ENCODE data around the gene HLA-DOB. TPM values are rescaled to one million over a fixed set of nuclear protein-coding genes. Genes with fewer than 3 reads are reported as not detected.

HLA-DOB gene
- total RNA-seq, 3 donors from 2014 or later (not counting 1 experiment from before 2014, with no cell fraction given), result 4.2 to 13.7 (median 10.4) TPM

- no peaks in the 10 kb centered on the region for H3K9me3 ChIP-seq (ENCODE audit: control insufficient read depth, insufficient read depth, low read length)
- peaks cover 8% of the 10 kb centered on the region for H3K27me3 ChIP-seq (ENCODE audit: control insufficient read depth, insufficient read depth, low read length)
- Mint-ChIP-seq H3K36me3 (no peaks in the 10 kb centered on the region), H3K27me3 (ENCODE audit: low read depth in 2 of 2) (peaks cover 30 to 43% of the 10 kb centered on the region in 2 donors), H3K4me1 (no peaks in the 10 kb centered on the region), H3K9me3 (no peaks in the 10 kb centered on the region), H3K4me3 (no peak overlapping the region), H3K27ac (no peak overlapping the region)
- H3K4me1 ChIP-seq (ENCODE audit: control insufficient read depth, insufficient read depth, low read length), result no peaks in the 10 kb centered on the region
- WGBS (ENCODE audit: insufficient coverage), result 50% methylated on average over 1 of the region's 1 CpG
- H3K36me3 ChIP-seq (ENCODE audit: control insufficient read depth, insufficient read depth, low read length), result no peaks in the 10 kb centered on the region
- intact Hi-C loops (cut with micrococcal nuclease), result no loop called here
- ATAC-seq (no peak), DNase-seq (no peak)
- no peak overlapping the region for H3K27ac ChIP-seq (ENCODE audit: low read length)
- no peak overlapping the region for H3K4me3 ChIP-seq (ENCODE audit: low read length)
- no peak for TF ChIP-seq CTCF (IDR thresholded peaks at IDR 0.05)
Observed at GRCh38 chr6:32764048-32764447, 52.8 kb downstream of the HLA-DOB start.

DNA sequence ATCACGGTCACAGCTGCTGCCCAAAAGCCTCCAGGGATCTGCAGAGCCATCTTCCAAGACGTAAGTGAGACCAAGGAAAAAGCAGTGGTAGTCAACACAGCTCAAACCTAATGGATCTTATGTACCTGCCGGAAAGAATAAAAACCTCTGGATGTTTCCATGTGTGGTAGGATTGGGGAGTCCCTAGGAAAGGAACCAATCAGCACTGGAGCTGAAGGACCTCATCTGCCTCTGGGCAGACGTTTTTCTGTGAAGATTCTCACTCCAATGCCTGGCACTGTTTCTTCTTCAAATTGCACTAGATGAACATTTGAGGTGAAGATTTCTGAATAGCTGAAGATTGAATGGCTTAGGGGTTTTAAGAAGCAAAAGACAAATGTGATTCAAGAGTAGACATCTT is 53.4 kb downstream of the HLA-DOB start, which contains the start of gene HLA-DQB2:
Gene HLA-DQB2 (minus strand): TSS at position 112 of the 400 bp plus-strand sequence. CDS start 62 bp downstream, at position 50.
- Histone ChIP-seq H3K4me3 (ENCODE audit: low read length) (no peak within 1 kb of the TSS), H3K36me3 (ENCODE audit: control insufficient read depth, insufficient read depth, low read length) (no peaks in the 10 kb centered on the region), H3K9me3 (ENCODE audit: control insufficient read depth, insufficient read depth, low read length) (no peaks in the 10 kb centered on the region), H3K27ac (ENCODE audit: low read length) (no peak within 1 kb of the TSS), H3K4me1 (ENCODE audit: control insufficient read depth, insufficient read depth, low read length) (no peaks in the 10 kb centered on the region), H3K27me3 (ENCODE audit: control insufficient read depth, insufficient read depth, low read length) (peaks cover 6% of the 10 kb centered on the region)
- WGBS (ENCODE audit: insufficient coverage), result 57% methylated on average over 4 of the region's 4 CpGs
- intact Hi-C loops (cut with micrococcal nuclease), result no loop called here
- Mint-ChIP-seq H3K9me3 (no peaks in the 10 kb centered on the region), H3K4me1 (no peaks in the 10 kb centered on the region), H3K27ac (no peak within 1 kb of the TSS), H3K27me3 (ENCODE audit: low read depth in 2 of 2) (peaks cover 26 to 40% of the 10 kb centered on the region in 2 donors), H3K36me3 (no peaks in the 10 kb centered on the region), H3K4me3 (no peak within 1 kb of the TSS)
- peak in 1 of 2 donors; percentile 42 for DNase-seq
- peak in 1 of 3 donors; percentile 32 for ATAC-seq
- no peak for TF ChIP-seq CTCF (IDR thresholded peaks at IDR 0.05)

Other genes with a start within 250 kb of the HLA-DOB start
- 100 to 1,000 TPM in 1 of 3 donors, 10 to 100 TPM in 2; 42.8 to 123 (median 53.9) TPM for gene HLA-DRB1, start 227.2 kb downstream of the HLA-DOB start, total RNA-seq
- gene HLA-DQA1, start 179.6 kb downstream of the HLA-DOB start, total RNA-seq, result 10 to 100 TPM in 2 of 3 donors, 1 to 10 TPM in 1; 7.0 to 46.7 (median 39.9) TPM
- 10 to 100 TPM; 24.8 to 97.3 (median 25.5) TPM for gene HLA-DQB1, start 150.3 kb downstream of the HLA-DOB start, total RNA-seq
- 10 to 100 TPM in 1 of 3 donors, 1 to 10 TPM in 1, not detected in 1; 1.4 to 15.2 TPM for gene HLA-DQA2, start 75.6 kb downstream of the HLA-DOB start, total RNA-seq
- 1 to 10 TPM in 1 of 3 donors, not detected in 2; 8.2 TPM for gene HLA-DQB2, start 53.5 kb downstream of the HLA-DOB start, total RNA-seq
- gene TAP2, start 21.7 kb upstream of the HLA-DOB start, total RNA-seq, result 100 to 1,000 TPM; 162 to 221 (median 209) TPM
- gene PSMB8, start 27.0 kb upstream of the HLA-DOB start, total RNA-seq, result 100 to 1,000 TPM; 160 to 170 (median 161) TPM
- 100 to 1,000 TPM; 134 to 193 (median 179) TPM for gene TAP1, start 36.7 kb upstream of the HLA-DOB start, total RNA-seq
- 100 to 1,000 TPM; 112 to 190 (median 182) TPM for gene PSMB9, start 37.2 kb upstream of the HLA-DOB start, total RNA-seq
- gene HLA-DMB, start 124.0 kb upstream of the HLA-DOB start, total RNA-seq, result 10 to 100 TPM; 19.5 to 28.1 (median 23.0) TPM
- gene HLA-DMA, start 136.1 kb upstream of the HLA-DOB start, total RNA-seq, result 10 to 100 TPM; 39.2 to 57.5 (median 48.1) TPM
- 100 to 1,000 TPM; 653 to 886 (median 714) TPM for gene BRD2, start 151.6 kb upstream of the HLA-DOB start, total RNA-seq
- gene HLA-DOA, start 192.6 kb upstream of the HLA-DOB start, total RNA-seq, result 1 to 10 TPM; 1.2 to 4.3 (median 3.6) TPM